ENCODE results near the gene AKAP3. TPM values are rescaled to one million over a fixed set of nuclear protein-coding genes. Genes with fewer than 3 reads are reported as not detected.

AKAP3 gene
- 1.0 to 1.6 TPM (median 1.5 TPM) in 3 replicates for total RNA-seq

GRCh38 chr12:4648501-4649357 is at the start of gene AKAP3, which contains the start of gene NDUFA9:
Gene AKAP3 (minus strand): TSS chr12:4649051. CDS start chr12:4638196, 10,855 bp downstream.
Gene NDUFA9 (plus strand): TSS chr12:4649114. CDS start chr12:4649127, 13 bp downstream.
- TF ChIP-seq CTCF (IDR thresholded peaks at IDR 0.05; ENCODE audit: unreplicated experiment), result no peak
- no peaks in the 10 kb centered on the region for H3K27me3 Mint-ChIP-seq (ENCODE audit: low read depth)
- peak within 1 kb of the TSS; percentile 100 for H3K27ac Mint-ChIP-seq
- peak; percentile 50 to 77 for DNase-seq (ENCODE audit: low spot score in 2 of 2, unreplicated experiment in 2 of 2)
- H3K36me3 Mint-ChIP-seq, result no peaks in the 10 kb centered on the region
- H3K9me3 Mint-ChIP-seq, result no peaks in the 10 kb centered on the region
- H3K4me1 Mint-ChIP-seq, result peaks cover 27% of the 10 kb centered on the region
- H3K4me3 Mint-ChIP-seq, result peak within 1 kb of the TSS; percentile 98

- no peak overlapping the region for H3K4me3 Mint-ChIP-seq
- no peak for TF ChIP-seq CTCF (IDR thresholded peaks at IDR 0.05; ENCODE audit: unreplicated experiment)
- no peak overlapping the region for H3K27ac Mint-ChIP-seq
- peaks cover 46% of the 10 kb centered on the region for H3K36me3 Mint-ChIP-seq
- no peaks in the 10 kb centered on the region for H3K4me1 Mint-ChIP-seq
- DNase-seq (ENCODE audit: low spot score in 2 of 2, unreplicated experiment in 2 of 2), result no peak
- H3K9me3 Mint-ChIP-seq, result peaks cover 9% of the 10 kb centered on the region
- no peaks in the 10 kb centered on the region for H3K27me3 Mint-ChIP-seq (ENCODE audit: low read depth)
Measured at GRCh38 chr12:4690760-4691159, 41.9 kb upstream of the AKAP3 start.

GRCh38 chr12:4685317-4685716 is 36.5 kb upstream of the AKAP3 start:
- no peaks in the 10 kb centered on the region for H3K27me3 Mint-ChIP-seq (ENCODE audit: low read depth)
- no peak overlapping the region for H3K27ac Mint-ChIP-seq
- no peak for TF ChIP-seq CTCF (IDR thresholded peaks at IDR 0.05; ENCODE audit: unreplicated experiment)
- peaks cover 4% of the 10 kb centered on the region for H3K9me3 Mint-ChIP-seq
- H3K4me3 Mint-ChIP-seq, result no peak overlapping the region
- H3K4me1 Mint-ChIP-seq, result no peaks in the 10 kb centered on the region
- peaks cover 49% of the 10 kb centered on the region for H3K36me3 Mint-ChIP-seq
- no peak for DNase-seq (ENCODE audit: low spot score in 2 of 2, unreplicated experiment in 2 of 2)

DNA sequence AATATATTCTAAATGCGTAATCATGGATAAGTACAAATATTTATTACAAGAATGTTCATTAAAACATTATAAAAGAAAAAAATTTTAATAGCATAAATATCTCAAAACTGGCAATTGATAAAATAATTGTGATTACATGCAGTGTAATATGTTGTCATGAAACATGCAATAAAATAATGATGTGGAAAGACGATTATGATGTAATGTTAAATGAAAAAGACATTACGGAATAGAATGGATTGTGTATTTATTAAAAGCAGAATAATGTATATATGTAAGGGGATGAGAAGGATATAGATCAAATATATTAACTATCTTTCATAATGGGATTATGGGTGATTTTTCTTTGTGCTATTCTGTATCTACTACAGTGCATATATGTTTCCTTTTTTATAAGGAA is 32.9 kb upstream of the AKAP3 start:
- H3K36me3 Mint-ChIP-seq, result peaks cover 34% of the 10 kb centered on the region
- peaks cover 7% of the 10 kb centered on the region for H3K9me3 Mint-ChIP-seq
- DNase-seq (ENCODE audit: low spot score in 2 of 2, unreplicated experiment in 2 of 2), result no peak
- no peak overlapping the region for H3K27ac Mint-ChIP-seq
- no peak overlapping the region for H3K4me3 Mint-ChIP-seq
- H3K4me1 Mint-ChIP-seq, result no peaks in the 10 kb centered on the region
- no peaks in the 10 kb centered on the region for H3K27me3 Mint-ChIP-seq (ENCODE audit: low read depth)
- TF ChIP-seq CTCF (IDR thresholded peaks at IDR 0.05; ENCODE audit: unreplicated experiment), result no peak

GRCh38 chr12:4679711-4680110 is 30.9 kb upstream of the AKAP3 start:
- H3K4me3 Mint-ChIP-seq, result no peak overlapping the region
- no peaks in the 10 kb centered on the region for H3K4me1 Mint-ChIP-seq
- peaks cover 27% of the 10 kb centered on the region for H3K9me3 Mint-ChIP-seq
- no peak for DNase-seq (ENCODE audit: low spot score in 2 of 2, unreplicated experiment in 2 of 2)
- peaks cover 32% of the 10 kb centered on the region for H3K36me3 Mint-ChIP-seq
- no peaks in the 10 kb centered on the region for H3K27me3 Mint-ChIP-seq (ENCODE audit: low read depth)
- no peak overlapping the region for H3K27ac Mint-ChIP-seq
- no peak for TF ChIP-seq CTCF (IDR thresholded peaks at IDR 0.05; ENCODE audit: unreplicated experiment)

Measured in mesothelial cell of epicardium (in vitro differentiated cells).